ENCODE data around the gene ZBTB20. TPM values are rescaled to one million over a fixed set of nuclear protein-coding genes. Genes with fewer than 3 reads are reported as not detected.

Gene ZBTB20
- total RNA-seq, 6 experiments from 2014 or later = 36.7 to 59.4 (median 46.7) TPM

- Histone ChIP-seq H3K9me3 (no peaks in the 10 kb centered on the region), H3K4me1 (peaks cover 0 to 10% (median 0%) of the 10 kb centered on the region in 4 donors), H3K27ac (no peak overlapping the region), H3K4me3 (no peak overlapping the region), H3K36me3 (no peaks in the 10 kb centered on the region), H3K27me3 (no peaks in the 10 kb centered on the region)
- TF ChIP-seq POLR2A (IDR thresholded peaks at IDR 0.05) (no peak), CTCF (IDR thresholded peaks at IDR 0.05) (no peak)
- 52% methylated on average over 3 of the region's 3 CpGs for WGBS (ENCODE audit: insufficient coverage, low coverage, low lambda C conversion rate, missing lambda C conversion rate)
- ATAC-seq (no peak), DNase-seq (no peak)
- intact Hi-C loops (cut with DNase I) = no loop called here
These were observed 776.4 kb downstream of the ZBTB20 start for GRCh38 chr3:114370537-114371174.

GRCh38 chr3:114365909-114366308 is 781.2 kb downstream of the ZBTB20 start:
- Histone ChIP-seq H3K4me1 (peaks cover 0 to 15% (median 3%) of the 10 kb centered on the region in 4 donors), H3K4me3 (no peak overlapping the region), H3K9me3 (no peaks in the 10 kb centered on the region), H3K27ac (no peak overlapping the region), H3K36me3 (no peaks in the 10 kb centered on the region), H3K27me3 (no peaks in the 10 kb centered on the region)
- DNase-seq = no peak
- WGBS (ENCODE audit: insufficient coverage, low coverage, low lambda C conversion rate, missing lambda C conversion rate) = 52% methylated on average over 3 of the region's 3 CpGs
- TF ChIP-seq POLR2A (IDR thresholded peaks at IDR 0.05) (no peak), CTCF (IDR thresholded peaks at IDR 0.05) (no peak)
- ATAC-seq = peak; percentile 61 to 81 (median 71)
- intact Hi-C loops (cut with DNase I) = no loop called here

- TF ChIP-seq CTCF (IDR thresholded peaks at IDR 0.05) = no peak
- no peak for TF ChIP-seq POLR2A (IDR thresholded peaks at IDR 0.05)
- no peak for ATAC-seq
These were observed 782.1 kb downstream of the ZBTB20 start for GRCh38 chr3:114364806-114365654.

GRCh38 chr3:114363554-114364202 is 783.4 kb downstream of the ZBTB20 start:
- Histone ChIP-seq H3K4me3 (no peak overlapping the region), H3K36me3 (no peaks in the 10 kb centered on the region), H3K4me1 (peaks cover 0 to 15% (median 3%) of the 10 kb centered on the region in 4 donors), H3K27me3 (no peaks in the 10 kb centered on the region), H3K9me3 (no peaks in the 10 kb centered on the region), H3K27ac (no peak overlapping the region)
- DNase-seq (no peak), ATAC-seq (peak in 3 of 4 donors; percentile 31 to 56 (median 33))
- TF ChIP-seq CTCF (IDR thresholded peaks at IDR 0.05) = no peak
- no peak for TF ChIP-seq POLR2A (IDR thresholded peaks at IDR 0.05)
- WGBS (ENCODE audit: insufficient coverage, low coverage, low lambda C conversion rate, missing lambda C conversion rate) = 94% methylated on average over 1 of the region's 1 CpG
- intact Hi-C loops (cut with DNase I) = no loop called here

More at GRCh38 chr3:114364806-114365654, 782.1 kb downstream of the ZBTB20 start:
- Histone ChIP-seq H3K36me3 (no peaks in the 10 kb centered on the region), H3K9me3 (no peaks in the 10 kb centered on the region), H3K4me3 (no peak overlapping the region), H3K27ac (no peak overlapping the region), H3K27me3 (no peaks in the 10 kb centered on the region), H3K4me1 (peaks cover 0 to 15% (median 3%) of the 10 kb centered on the region in 4 donors)
- 75% methylated on average over 6 of the region's 6 CpGs for WGBS (ENCODE audit: insufficient coverage, low coverage, low lambda C conversion rate, missing lambda C conversion rate)
- intact Hi-C loops (cut with DNase I) = no loop called here
- DNase-seq = no peak

Measured in right lobe of liver (tissue), 6 donors.